Mesodermal cell (in vitro differentiated cells): ENCODE data around the gene TGM4. TPM values are rescaled to one million over a fixed set of nuclear protein-coding genes. Genes with fewer than 3 reads are reported as not detected.
A peak's percentile ranks its signal among the peaks of the same experiment; 100 is the strongest.

Experiments used
- H3K27ac ChIP-seq: 2 replicates; pipeline ENCODE4 v1.7.0; 2013; ENCODE audit warnings: mild to moderate bottlenecking, low read depth, low read length, moderate library complexity; ENCODE audit not compliant: severe bottlenecking
- H3K36me3 ChIP-seq: 2 replicates; pipeline ENCODE4 v1.7.1; 2013; ENCODE audit warnings: mild to moderate bottlenecking, low read length, moderate library complexity; ENCODE audit not compliant: control insufficient read depth, insufficient read depth
- H3K4me1 ChIP-seq: one replicate; pipeline ENCODE4 v1.7.1; 2013; ENCODE audit warnings: mild to moderate bottlenecking, low read length; ENCODE audit not compliant: insufficient read depth, control insufficient read depth, poor library complexity, severe bottlenecking
- H3K4me3 ChIP-seq: 2 replicates; pipeline ENCODE4 v1.7.0; 2013; ENCODE audit warnings: low read length, control low read depth, mild to moderate bottlenecking; ENCODE audit not compliant: insufficient read depth, poor library complexity, severe bottlenecking; ENCODE audit errors: extremely low read depth
- H3K9me3 ChIP-seq: 2 replicates; pipeline ENCODE4 v1.7.1; 2013; ENCODE audit warnings: mild to moderate bottlenecking, low read length, moderate library complexity; ENCODE audit not compliant: control insufficient read depth
- WGBS, 2 experiments: methylation state at CpG; one replicate each; pipeline ENCODE4 v1.1.5; 2013; ENCODE audit warnings: missing lambda C conversion rate in 2 of 2; ENCODE audit not compliant: insufficient coverage in 2 of 2; 5-methylcytosine and 5-hydroxymethylcytosine counted together
- polyA plus RNA-seq, 2 experiments: library from polyadenylated mRNA; stranded (reverse); fragments of 50-300 nt; gene quantifications; one replicate each; pipeline ENCODE4 v1.2.3, GENCODE V29; 2013

TGM4 gene
- not detected for polyA plus RNA-seq (2013, experiment 1 of 2)
- polyA plus RNA-seq (2013, experiment 2 of 2), result 0.10 TPM

GRCh38 chr3:44874308-44874707 lies at the start of gene TGM4:
Gene TGM4 (plus strand): TSS chr3:44874608. CDS start chr3:44874679, 71 bp downstream.
- Histone ChIP-seq H3K27ac (no peak within 1 kb of the TSS), H3K4me1 (no peaks in the 10 kb centered on the region), H3K9me3 (no peaks in the 10 kb centered on the region), H3K4me3 (no peak within 1 kb of the TSS), H3K36me3 (no peaks in the 10 kb centered on the region)
- WGBS, 2 experiments, result 88 to 90% methylated on average over 1 to 3 of the region's 5 CpGs

- Histone ChIP-seq H3K9me3 (no peaks in the 10 kb centered on the region), H3K36me3 (peaks cover 63% of the 10 kb centered on the region), H3K27ac (no peak overlapping the region), H3K4me3 (no peak overlapping the region), H3K4me1 (peaks cover 9% of the 10 kb centered on the region)
- WGBS, 2 experiments, result 100% methylated on average over 1 of the region's 2 CpGs; no CpG with 5 or more reads in 1 of the 2 experiments
Measured at GRCh38 chr3:44825264-44825925, 49.0 kb upstream of the TGM4 start.

GRCh38 chr3:44827196-44827595 lies 47.2 kb upstream of the TGM4 start:
- Histone ChIP-seq H3K4me3 (no peak overlapping the region), H3K9me3 (no peaks in the 10 kb centered on the region), H3K27ac (no peak overlapping the region), H3K36me3 (peaks cover 78% of the 10 kb centered on the region), H3K4me1 (peaks cover 9% of the 10 kb centered on the region)
- WGBS, 2 experiments, result no CpG with 5 or more reads among the region's 3 CpGs

GRCh38 chr3:44831232-44831631 lies 43.2 kb upstream of the TGM4 start:
- no peak overlapping the region for H3K27ac ChIP-seq
- H3K4me3 ChIP-seq, result no peak overlapping the region
- no CpG with 5 or more reads among the region's 5 CpGs for WGBS, 2 experiments
- H3K4me1 ChIP-seq, result no peaks in the 10 kb centered on the region
- H3K36me3 ChIP-seq, result peaks cover 72% of the 10 kb centered on the region
- H3K9me3 ChIP-seq, result no peaks in the 10 kb centered on the region

GRCh38 chr3:44832032-44832431 lies 42.4 kb upstream of the TGM4 start:
- peaks cover 72% of the 10 kb centered on the region for H3K36me3 ChIP-seq
- no peak overlapping the region for H3K27ac ChIP-seq
- H3K9me3 ChIP-seq, result peaks cover 7% of the 10 kb centered on the region
- H3K4me1 ChIP-seq, result no peaks in the 10 kb centered on the region
- H3K4me3 ChIP-seq, result no peak overlapping the region
- WGBS, 2 experiments, result 87 to 100% methylated on average over 1 of the region's 1 CpG

GRCh38 chr3:44832965-44833364 lies 41.4 kb upstream of the TGM4 start:
- no peak overlapping the region for H3K4me3 ChIP-seq
- no peaks in the 10 kb centered on the region for H3K4me1 ChIP-seq
- H3K9me3 ChIP-seq, result peaks cover 11% of the 10 kb centered on the region
- no CpG with 5 or more reads among the region's 2 CpGs for WGBS, 2 experiments
- H3K36me3 ChIP-seq, result peaks cover 72% of the 10 kb centered on the region
- H3K27ac ChIP-seq, result no peak overlapping the region

- WGBS, 2 experiments, result 87 to 93% methylated on average over 6 to 7 of the region's 7 CpGs
- no peak overlapping the region for H3K27ac ChIP-seq
- no peak overlapping the region for H3K4me3 ChIP-seq
- H3K36me3 ChIP-seq, result peaks cover 72% of the 10 kb centered on the region
- peaks cover 11% of the 10 kb centered on the region for H3K9me3 ChIP-seq
- H3K4me1 ChIP-seq, result no peaks in the 10 kb centered on the region
Measured at GRCh38 chr3:44833394-44833793, 41.0 kb upstream of the TGM4 start.

- peaks cover 82% of the 10 kb centered on the region for H3K36me3 ChIP-seq
- no peaks in the 10 kb centered on the region for H3K4me1 ChIP-seq
- no peak overlapping the region for H3K4me3 ChIP-seq
- H3K9me3 ChIP-seq, result peaks cover 11% of the 10 kb centered on the region
- H3K27ac ChIP-seq, result no peak overlapping the region
- WGBS, 2 experiments, result 77 to 90% methylated on average over 2 of the region's 3 CpGs
Measured at GRCh38 chr3:44835684-44836083, 38.7 kb upstream of the TGM4 start.

- Histone ChIP-seq H3K4me3 (no peak overlapping the region), H3K36me3 (peaks cover 90% of the 10 kb centered on the region), H3K9me3 (peaks cover under 1% of the 10 kb centered on the region), H3K27ac (no peak overlapping the region), H3K4me1 (peaks cover 14% of the 10 kb centered on the region)
- WGBS, 2 experiments, result 100% methylated on average over 1 of the region's 2 CpGs; no CpG with 5 or more reads in 1 of the 2 experiments
Measured at GRCh38 chr3:44842376-44842775, 32.0 kb upstream of the TGM4 start.

- no peak overlapping the region for H3K4me3 ChIP-seq
- H3K36me3 ChIP-seq, result peaks cover 66% of the 10 kb centered on the region
- H3K27ac ChIP-seq, result peak overlapping the region; percentile 99
- H3K9me3 ChIP-seq, result no peaks in the 10 kb centered on the region
- peaks cover 14% of the 10 kb centered on the region for H3K4me1 ChIP-seq
- WGBS, 2 experiments, result 85 to 96% methylated on average over 6 to 7 of the region's 7 CpGs
Measured at GRCh38 chr3:44845528-44846520, 28.6 kb upstream of the TGM4 start.
